NCI-H1694 treated with DMSO at 0.1 percent for 48 hours (cell line): ENCODE results near the gene COL17A1.

Source experiments
- DNase-seq: peaks from one replicate; lab custom pipeline; 2025; lab: John Stamatoyannopoulos, UW

Gene COL17A1

DNA sequence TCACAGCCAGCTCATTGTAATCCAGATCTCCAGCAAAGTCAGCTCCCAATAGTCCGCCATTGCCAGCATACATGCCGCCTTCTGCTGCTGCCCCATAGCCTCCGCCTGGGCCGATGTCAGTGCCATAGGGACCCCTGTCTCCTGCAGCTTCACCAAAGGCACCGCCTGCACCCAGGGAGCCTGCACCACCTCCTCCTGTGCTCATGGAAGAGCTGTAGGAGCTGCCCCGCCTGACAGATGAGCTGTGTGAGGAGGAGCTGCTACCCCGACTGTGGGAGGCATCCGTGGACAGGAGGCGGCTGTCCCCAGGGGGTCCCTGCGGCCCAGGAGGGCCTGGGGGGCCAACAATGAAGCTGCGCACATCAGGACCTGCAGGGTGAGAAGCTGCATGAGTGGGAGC, 51.7 kb downstream of the COL17A1 start:
- no peak for DNase-seq

GRCh38 chr10:104033401-104033930, 52.2 kb downstream of the COL17A1 start:
- no peak for DNase-seq

GRCh38 chr10:104032144-104032775, 53.4 kb downstream of the COL17A1 start:
- no peak for DNase-seq

DNA sequence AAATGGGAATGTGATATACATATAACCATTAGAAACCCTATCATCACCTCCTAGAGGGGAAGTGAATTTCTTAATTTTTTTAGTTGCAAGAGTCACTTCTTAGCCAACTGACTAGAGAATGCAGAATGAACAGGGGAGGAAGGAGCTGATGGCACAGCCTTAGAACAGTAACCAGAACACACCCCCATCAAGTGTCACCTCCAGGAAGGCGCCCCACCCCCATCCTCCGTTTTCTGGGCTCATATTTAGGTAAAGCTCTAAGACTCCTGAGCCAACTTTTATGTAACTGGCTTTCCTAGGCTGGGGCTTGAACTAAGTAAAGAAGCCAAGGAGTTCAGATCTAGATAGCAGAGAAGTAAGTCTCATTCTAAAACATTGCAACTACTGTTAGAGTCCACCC, 54.0 kb downstream of the COL17A1 start:
- DNase-seq = no peak

DNA sequence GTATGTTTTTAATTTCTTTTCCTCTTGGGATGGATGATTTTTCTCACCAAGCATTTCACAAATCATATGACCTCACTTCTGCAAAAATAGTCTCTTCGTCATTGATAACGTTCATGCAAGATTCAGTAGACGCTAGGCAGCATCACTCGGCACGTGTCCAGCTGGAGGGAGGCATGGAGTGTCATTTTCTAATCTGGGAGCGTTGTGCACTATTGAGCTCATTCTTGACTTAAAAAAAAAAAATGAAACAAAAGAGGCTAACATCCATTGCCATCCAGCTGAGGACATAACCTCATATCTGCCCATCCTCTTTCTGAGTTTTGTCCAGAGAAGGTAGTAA, 56.2 kb downstream of the COL17A1 start:
- no peak for DNase-seq

- DNase-seq = no peak
Observed at GRCh38 chr10:104028823-104029520, 56.7 kb downstream of the COL17A1 start.

GRCh38 chr10:104028146-104028545, 57.5 kb downstream of the COL17A1 start:
- DNase-seq = peak; percentile 33

DNA sequence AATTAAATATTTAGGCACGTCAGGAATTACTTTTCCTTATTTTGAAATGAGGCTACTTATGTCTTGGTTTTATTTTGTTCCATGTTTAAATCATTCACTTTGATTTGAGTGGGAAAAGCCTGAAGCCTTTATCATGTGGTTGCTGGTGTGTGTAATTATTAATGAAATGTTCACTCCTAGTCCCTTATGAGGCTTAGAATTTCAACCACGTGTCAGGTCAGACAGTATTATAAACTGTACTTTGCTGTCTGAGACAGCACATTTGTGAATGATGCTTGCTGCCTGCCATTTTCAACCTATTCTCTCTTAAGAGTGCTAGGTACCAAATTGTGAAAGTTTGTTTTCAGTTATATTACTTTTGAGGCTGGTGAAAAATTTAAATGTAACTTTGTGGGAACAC, 58.9 kb downstream of the COL17A1 start:
- no peak for DNase-seq

DNA sequence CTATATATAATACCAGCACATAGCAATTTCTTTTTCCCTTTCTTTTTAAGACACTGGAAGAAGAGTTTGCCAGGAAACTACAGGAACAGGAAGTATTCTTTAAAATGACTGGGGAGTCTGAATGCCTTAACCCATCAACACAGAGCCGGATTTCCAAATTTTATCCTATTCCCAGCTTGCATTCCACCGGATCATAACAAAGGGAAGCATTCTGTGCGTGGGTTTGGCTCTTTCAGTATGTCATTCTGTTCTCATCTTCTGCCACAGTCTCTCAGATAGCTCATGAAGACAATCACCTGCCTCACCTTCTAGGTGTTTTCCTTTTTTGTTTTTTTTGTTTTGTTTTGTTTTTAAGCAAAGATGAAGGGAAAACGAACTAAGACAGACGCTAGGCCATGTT, 60.2 kb downstream of the COL17A1 start:
- DNase-seq = no peak

GRCh38 chr10:104022026-104022425, 63.7 kb downstream of the COL17A1 start:
- no peak for DNase-seq

- DNase-seq = no peak
Observed at GRCh38 chr10:104021246-104021645, 64.4 kb downstream of the COL17A1 start.

DNA sequence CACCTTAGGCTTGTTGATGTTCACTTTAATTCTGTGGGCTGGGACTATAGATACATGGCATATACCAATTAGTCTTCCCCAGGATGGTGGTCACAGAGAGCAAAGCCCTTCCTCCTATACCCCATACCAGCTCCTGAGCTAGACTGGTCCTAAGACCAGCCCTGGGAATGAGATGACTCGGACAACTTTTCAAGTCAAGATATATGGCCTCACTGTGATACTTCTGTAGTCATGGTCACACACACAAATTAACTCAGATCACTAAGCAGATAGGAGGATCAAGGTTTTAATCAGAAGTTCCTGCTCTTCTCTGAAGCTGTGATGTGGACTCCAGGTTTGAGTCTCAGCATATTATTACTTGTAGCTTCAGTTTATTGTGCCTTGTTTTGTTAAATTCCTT, 65.7 kb downstream of the COL17A1 start:
- no peak for DNase-seq

GRCh38 chr10:104018471-104018870, 67.2 kb downstream of the COL17A1 start:
- no peak for DNase-seq

- DNase-seq = no peak
Observed at GRCh38 chr10:104016661-104017060, 69.0 kb downstream of the COL17A1 start.

DNA sequence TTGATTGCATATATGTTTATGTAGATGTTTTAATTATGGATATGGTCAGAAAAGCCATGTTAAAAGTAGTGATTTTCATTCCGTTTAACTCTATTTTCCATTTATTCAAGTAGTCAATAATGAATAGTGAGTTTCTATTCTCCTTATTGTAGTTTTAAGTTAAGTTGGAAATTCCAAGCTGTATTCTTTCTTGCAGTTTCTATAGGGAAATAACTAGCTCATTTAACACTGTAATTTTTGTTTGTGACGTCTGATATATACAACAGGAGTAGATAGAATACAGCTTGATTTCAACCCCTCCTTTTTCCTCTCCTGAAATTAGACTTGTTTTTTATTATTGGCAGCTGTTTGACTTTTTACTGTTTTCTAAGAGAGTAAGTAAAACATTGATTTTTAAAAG, 71.5 kb downstream of the COL17A1 start:
- no peak for DNase-seq

DNA sequence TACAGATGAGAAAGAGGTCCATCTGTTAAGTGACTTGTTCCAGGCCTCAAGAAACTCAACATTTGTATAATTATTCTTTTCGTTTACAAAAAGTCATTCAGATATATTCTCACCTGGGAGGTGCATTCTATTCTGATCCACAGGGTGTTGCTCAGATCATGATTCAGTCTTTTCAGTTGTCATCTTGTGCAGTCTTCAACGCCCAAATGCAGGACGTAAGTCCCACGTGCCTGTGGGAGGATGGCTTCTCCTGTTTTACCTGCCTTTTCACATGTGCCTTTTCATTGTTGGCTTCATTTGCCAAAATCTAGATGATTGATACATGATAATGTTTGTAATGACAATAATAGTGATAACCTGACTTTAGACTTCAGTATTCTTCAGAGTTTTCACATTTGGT, 72.2 kb downstream of the COL17A1 start:
- DNase-seq = no peak

DNA sequence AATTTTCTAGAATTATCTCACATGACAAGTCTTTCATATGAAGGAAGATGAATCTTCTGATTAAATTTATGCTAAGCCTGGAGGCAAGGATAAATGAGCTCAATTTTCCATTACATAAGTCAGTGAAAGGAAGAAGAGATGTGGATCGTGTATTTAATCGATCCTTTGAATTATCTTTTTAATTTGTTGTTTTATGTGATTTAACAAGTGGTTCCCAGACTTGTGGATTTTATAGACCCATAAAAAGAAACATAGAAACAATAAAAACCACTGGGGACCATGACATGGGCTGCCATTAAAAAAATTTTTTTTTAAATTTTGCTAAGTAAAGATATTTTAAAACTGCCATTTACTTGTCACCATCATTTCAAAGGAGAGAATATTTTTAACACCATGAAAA, 73.8 kb downstream of the COL17A1 start:
- DNase-seq = no peak

DNA sequence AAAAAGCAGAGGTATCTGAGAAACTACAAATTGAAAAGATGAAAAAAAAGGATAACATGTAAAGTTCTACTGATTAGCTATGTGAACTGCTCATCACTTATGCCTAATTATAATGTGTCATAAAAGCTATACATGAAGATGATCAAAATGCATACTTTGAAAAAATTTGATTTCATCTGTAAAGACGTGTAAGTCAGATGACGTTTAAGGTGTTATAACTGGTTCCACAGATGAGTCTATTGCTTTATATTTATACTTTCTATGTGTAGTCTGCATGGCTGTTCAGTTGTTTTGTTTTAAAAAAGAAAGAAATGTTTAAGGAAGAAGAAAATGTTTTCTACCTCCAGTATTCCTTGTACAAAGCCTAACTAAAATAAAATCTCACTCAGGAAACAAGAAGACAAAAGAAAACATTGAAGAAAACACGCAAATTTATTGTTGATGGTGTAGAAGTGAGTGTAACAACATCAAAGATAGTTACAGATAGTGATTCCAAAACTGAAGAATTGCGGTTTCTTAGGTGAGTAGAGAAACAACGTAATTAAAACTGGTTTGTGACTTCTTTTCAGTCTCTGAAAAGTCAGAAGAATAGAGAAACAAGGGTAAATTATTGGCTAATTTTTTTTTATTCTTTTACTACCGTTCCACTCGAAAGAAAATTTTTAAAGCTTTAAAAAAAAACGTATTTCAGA, 80.4 kb downstream of the COL17A1 start:
- DNase-seq = no peak

DNA sequence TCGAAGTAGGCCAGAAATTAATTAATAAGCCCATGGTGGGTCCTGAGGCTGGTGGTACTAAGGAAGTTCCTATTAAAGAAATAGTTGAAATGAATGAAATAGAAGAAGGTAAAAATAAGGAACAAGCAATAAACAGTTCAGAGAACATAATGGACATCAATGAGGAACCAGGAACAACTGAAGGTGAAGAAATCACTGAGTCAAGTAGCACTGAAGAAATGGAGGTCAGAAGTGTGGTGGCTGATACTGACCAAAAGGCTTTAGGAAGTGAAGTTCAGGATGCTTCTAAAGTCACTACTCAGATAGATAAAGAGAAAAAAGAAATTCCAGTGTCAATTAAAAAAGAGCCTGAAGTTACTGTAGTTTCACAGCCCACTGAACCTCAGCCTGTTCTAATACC, 82.8 kb downstream of the COL17A1 start:
- no peak for DNase-seq

- no peak for DNase-seq
Observed at GRCh38 chr10:103998805-103999204, 86.9 kb downstream of the COL17A1 start.

DNA sequence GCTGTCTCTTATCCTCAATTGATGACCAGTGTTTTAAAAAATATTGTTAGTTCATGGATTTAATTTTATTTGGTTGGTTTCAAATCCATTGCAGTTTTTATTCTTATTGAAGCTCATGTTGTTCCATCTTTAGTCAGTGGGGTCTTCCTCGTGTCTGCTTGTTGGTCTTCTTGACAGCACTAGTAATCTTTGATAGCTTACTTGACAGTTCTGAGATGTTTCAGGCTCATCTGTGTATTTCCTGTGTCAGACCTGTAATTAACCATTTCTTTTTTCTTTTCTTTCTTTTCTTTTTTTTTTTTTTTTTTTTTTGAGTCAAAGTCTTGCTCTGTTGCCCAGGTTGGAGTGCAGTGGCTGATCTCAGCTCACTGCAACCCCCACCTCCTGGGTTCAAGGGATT, 90.5 kb downstream of the COL17A1 start:
- DNase-seq = no peak

- DNase-seq = no peak
Observed at GRCh38 chr10:103991393-103992128, 94.1 kb downstream of the COL17A1 start.

GRCh38 chr10:103990531-103990930, 95.1 kb downstream of the COL17A1 start:
- no peak for DNase-seq
